Stimulated activated CD8-positive, alpha-beta memory T cell treated with anti-CD3 and anti-CD28 coated beads, Interleukin-4, amount 100 ng/mL, for 1 hour (primary cell): ENCODE measurements around the gene DCAF4.
"Not testable (repeated sequence)": the region's sequence is repeated elsewhere in the genome, so short reads cannot be mapped to it uniquely, and the experiment has no call there.

Experiments used
- DNase-seq, 2 donors: peaks; one replicate each; pipeline ENCODE4 v3.0.0-alpha.2; 2020; ENCODE audit warnings: low read depth in 2 of 2, low spot score in 1 of 2

Gene DCAF4

DNA sequence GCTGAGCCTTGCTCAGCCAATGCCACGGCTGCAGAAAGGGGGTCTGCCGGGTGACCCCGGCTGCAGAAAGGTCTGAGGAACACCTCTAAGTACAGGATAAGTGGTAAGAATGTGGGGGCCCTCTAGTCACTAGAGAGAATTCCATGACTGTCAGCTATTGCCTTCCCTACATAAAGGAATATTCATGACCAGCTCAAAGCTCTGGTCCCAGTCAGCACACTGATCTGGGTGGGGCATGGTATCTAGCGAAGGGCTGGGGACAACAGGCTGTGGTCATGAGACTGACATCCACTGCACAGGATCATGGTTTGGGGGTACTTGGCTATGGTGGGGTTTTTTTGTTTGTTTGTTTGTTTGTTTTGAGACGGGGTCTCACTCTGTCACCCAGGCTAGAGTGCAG lies 42.1 kb downstream of the DCAF4 start:
- DNase-seq: no peak

DNA sequence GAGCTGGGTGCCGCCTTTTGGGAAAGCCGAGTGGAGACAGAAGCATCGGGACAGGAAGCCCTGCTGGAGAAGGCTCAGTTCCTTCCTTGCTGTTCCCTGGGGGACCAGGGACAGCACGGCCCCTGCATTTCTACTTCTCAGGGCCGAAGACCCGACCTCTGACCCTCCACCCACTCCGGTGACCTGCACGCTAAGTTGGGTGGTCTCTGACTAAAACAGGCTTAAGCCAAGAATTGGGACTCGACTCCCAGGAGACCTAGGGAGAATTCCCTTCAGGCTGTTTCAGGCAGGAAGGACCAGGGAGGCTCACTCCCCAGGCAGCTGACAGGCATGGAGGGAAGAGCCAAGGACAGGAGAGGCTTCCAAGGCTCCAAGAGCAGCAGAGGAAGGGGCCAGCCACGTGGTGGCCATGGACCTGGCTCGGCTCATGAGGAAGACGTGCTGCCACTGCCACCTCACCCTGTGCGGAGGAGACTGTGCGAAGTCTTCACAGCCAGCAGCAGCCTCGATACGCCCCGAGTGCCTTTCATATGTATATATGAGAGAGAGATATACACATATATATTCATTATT lies 43.9 kb downstream of the DCAF4 start:
- no peak for DNase-seq

- DNase-seq: no peak
These were observed 44.7 kb downstream of the DCAF4 start for GRCh38 chr14:72970824-72971434.

DNA sequence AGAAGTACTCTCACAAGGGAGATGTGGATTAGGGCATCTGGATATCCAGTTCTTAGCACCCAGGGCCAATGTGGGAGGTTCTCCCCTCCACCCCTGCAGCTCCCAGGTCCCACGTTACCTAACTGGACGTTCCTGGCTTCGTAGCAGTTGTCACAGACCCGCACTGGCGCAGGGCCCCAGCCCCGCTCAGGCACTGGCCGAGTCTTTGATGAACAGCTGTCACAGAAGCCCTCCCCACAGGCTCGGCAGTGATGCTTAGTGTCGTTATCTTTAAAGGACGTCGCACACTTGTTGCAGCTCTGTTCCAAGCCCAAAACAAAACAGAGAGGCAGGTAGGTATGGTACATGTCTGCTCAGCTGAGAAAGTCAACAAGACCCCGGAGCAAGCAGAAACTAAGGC lies 48.4 kb downstream of the DCAF4 start:
- DNase-seq: no peak

DNA sequence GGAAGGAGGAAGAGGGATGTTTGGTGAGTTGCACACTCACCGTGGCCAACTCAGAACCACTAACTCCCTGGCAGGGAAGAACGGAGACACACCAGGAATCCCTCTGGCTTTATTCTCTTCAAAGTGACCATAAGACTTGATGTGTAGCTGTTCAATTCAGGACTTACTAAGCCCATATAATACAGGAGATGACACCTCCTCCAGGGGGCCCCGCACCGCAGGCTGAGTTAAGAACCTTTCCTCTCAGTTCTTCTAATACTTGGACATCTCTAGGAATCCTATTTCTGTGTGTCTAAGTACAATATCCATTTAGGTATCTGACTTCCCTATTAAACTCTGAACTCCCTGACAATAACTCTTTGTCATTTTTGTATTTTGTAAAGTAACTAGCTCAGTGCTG lies 49.5 kb downstream of the DCAF4 start:
- no peak for DNase-seq

GRCh38 chr14:72978856-72979255 lies 52.6 kb downstream of the DCAF4 start:
- no peak for DNase-seq

DNA sequence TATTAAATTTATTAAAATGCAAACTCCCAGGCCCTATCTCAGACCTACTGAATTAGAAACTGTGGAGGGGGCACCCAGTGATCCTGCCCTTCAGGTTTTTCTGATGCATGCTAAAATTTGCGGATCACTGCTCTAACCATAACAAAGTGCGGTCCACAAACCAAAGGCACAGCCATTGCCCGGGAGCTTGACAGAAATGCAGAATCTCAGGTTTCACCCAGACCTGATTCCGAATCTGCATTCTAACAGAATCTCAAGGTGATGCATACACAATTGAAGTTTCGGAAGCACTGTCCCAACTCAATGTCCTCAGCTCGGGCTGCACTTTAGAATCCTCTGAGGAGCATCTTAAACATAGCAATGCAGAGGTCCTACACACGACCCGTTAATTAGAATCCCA lies 54.6 kb downstream of the DCAF4 start:
- no peak for DNase-seq

DNA sequence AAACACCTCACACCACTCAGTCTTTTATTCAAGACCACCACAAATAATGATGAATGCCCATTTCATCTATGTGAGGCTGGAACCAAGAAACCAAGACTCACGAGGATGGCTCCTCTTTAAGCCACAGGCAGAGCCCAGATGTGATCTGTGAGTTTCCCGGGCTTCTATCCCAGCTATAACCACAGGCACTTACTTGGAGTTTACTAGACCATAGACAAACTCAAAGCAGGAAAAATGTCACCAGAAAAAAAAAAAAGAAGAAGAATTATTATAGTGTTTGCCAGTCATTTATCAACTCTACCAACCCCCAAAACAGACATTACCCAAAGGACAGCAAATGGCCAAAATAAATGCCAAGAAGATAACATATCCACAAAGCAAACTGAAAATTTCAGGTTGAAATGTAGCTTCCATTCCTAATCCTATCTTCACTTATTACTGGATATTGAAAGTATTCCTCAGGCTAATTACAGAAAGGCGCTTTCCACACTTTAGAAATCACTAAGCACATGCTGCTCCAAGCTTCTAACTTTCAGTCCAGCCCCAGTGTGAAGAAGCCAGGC lies 56.0 kb downstream of the DCAF4 start:
- no peak for DNase-seq

DNA sequence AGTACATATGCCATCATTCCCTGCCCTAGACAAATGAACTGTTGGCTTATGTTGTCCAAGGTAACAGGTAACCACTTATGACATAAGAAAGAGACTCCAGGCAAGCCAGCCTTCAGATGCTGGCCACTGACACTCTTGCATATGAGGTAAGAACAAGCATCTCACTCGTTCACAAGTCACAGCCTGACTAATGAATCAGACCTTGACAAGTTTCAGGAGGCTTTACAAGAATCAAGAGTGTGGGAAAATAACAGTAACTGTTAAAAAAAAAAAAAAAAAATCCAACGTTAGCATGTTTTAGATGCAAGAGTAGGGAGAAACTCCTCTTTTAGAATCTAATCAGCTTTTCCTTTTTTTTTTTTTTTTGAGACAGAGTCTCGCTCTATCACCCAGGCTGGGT lies 60.0 kb downstream of the DCAF4 start:
- DNase-seq: no peak

DNA sequence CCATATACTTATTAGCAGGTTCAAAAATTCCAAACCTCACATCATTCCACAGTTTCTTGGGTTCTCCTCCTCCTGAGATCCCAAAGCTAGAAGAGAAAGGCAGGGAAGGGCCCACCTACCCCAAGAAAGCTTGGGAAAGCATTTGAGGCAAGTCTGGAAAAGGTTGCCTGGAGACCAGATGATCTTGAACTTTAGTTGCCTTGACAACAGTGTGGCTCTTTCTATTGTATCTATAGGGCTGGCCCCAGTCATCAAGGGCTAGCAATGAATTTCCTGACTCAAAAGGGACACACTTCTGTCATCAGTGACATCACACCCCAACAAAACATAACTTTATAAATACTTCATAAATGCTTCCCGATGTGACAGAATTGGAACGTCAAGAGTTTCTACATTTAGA lies 60.6 kb downstream of the DCAF4 start:
- DNase-seq: no peak

- no peak for DNase-seq
These were observed 63.9 kb downstream of the DCAF4 start for GRCh38 chr14:72990171-72990570.

DNA sequence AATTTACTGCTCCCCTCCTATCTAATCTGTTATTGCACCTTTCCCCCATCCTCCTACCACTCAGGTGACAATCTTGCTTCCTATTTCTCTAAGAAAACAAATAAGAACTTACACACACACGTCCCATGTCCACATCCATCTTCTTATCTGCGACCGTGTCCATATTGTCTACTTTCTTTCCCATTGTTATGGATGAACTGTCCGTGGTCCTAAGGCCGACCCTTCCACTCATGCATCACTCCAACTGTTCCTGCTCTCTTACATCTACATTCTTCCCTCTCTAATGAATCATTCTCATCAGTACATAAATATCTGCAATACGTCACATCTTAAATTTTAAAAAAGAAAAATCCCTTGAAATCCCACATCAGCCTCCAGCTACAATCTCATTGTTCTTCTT lies 70.7 kb downstream of the DCAF4 start:
- DNase-seq: no peak

DNA sequence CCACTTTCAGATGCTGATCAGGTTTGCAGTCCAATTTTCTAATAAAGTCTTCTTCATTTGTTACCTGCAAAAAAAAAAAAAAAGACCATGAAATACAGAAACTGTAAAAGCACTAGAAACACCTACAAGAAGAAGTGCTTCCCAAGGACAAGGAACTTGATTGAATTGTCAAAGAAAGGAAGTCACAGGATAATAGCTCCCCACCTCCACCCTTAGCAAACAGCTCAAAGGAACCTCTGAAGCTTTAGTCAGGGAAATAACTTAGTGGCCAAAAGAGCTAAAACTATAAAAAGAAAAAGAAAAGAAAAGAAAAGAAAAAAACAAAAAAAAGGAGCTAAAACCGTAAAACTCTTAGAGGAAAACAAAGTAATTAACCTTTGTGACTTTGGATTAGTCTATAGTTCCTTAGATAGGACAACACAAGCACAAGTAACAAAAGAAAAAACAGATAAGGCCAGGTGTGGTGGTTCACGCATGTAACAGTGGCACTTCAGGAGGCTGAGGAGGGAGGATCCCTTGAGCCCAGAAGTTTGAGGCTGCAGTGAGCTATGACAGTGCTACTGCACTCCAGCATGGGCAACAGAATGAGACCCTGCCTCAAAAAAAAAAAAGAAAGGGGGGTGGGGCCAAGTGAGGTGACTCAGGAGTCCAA lies 72.1 kb downstream of the DCAF4 start:
- no peak for DNase-seq

GRCh38 chr14:72999316-72999715 lies 73.1 kb downstream of the DCAF4 start:
- DNase-seq: no peak

DNA sequence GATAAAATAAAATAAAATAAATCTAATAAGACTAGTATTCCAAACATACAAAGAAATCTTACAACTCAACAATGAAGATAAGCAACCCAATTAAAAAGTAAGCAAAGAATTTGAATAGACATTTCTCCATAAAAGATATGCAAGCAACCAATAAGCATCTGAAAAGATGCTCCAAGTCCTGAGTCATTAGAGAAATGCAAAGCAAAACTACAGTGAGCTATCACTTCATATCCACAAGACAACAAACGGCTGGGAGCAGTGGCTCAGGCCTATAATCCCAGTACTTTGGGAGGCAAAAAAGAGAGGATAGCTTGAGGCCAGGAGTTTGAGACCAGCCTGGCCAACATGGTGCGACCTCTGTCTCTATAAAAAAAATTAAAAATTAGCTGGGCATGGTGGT lies 73.8 kb downstream of the DCAF4 start:
- no peak for DNase-seq

DNA sequence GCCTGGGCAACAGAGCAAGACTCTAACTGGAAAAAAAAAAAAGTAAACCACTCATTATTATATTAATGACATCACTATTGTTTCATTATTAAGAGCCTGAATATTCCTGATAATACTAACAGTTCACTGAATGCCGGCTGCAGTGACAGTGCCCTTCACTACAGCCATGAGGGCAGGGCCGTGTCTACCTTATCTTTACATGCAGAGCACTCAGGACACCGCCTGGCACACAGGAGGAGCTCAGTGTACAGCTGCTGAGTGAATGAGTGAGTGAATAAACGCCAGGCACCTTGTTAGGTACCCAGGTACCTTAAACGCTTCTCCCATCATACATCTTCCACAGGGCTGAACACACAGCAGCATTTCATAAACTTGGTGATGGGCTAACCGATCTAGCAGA lies 77.4 kb downstream of the DCAF4 start:
- no peak for DNase-seq

DNA sequence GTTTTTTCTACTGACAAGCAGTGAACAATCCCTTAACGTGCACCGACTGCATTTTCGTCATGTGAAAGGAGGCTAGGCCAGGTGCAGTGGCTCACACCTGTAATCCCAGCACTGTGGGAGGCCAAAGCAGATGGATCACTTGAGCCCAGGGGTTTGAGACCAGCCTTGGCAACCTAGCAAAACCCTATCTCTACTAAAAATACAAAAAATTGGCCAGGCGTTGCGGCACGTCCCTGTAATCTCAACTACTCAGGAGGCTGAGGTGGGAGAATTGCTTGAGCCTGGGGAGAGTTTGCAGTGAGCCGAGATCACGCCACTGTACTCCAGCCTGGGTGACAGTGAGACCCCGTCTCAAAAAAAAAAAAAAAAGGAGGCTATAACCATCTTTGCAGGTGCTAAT lies 78.4 kb downstream of the DCAF4 start:
- DNase-seq: not testable (repeated sequence)

DNA sequence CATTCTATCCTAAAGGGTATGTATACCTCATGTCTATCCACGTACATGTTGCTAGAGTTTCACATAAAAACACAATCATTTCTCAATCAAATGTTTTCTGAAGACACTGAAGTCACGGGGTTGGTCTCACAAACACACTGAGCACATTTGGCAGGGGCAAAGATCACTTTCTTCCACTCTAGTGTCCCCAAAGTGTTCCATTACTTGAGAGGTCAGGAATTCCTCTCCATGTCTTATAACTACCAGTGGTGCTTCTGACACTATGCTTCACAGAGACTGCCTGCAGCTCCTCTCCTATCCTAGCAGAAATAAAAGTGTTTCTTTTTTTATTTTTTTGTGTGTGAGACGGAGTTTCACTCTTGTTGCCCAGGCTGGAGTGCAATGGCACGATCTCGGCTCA lies 81.6 kb downstream of the DCAF4 start:
- DNase-seq: no peak

- DNase-seq: no peak
These were observed 82.2 kb downstream of the DCAF4 start for GRCh38 chr14:73008501-73008900.
